Lower leg skin (tissue), 3 donors: ENCODE measurements around the gene MPP1.
A peak's percentile ranks its signal among the peaks of the same experiment; 100 is the strongest.

Experiments used
- CTCF ChIP-seq, 3 donors: fragments of 450-650 bp; IDR thresholded peaks; one replicate each; pipeline ENCODE4 v1.5.1; 2016; ENCODE audit warnings: antibody characterized with exemption in 3 of 3, mild to moderate bottlenecking in 3 of 3, moderate library complexity in 2 of 3
- POLR2A ChIP-seq, 2 donors: fragments of 450-650 bp; IDR thresholded peaks; one replicate each; pipeline ENCODE4 v1.6.1; 2016 to 2017; ENCODE audit warnings: antibody characterized with exemption in 2 of 2, mild to moderate bottlenecking in 1 of 2, moderate library complexity in 1 of 2

DNA sequence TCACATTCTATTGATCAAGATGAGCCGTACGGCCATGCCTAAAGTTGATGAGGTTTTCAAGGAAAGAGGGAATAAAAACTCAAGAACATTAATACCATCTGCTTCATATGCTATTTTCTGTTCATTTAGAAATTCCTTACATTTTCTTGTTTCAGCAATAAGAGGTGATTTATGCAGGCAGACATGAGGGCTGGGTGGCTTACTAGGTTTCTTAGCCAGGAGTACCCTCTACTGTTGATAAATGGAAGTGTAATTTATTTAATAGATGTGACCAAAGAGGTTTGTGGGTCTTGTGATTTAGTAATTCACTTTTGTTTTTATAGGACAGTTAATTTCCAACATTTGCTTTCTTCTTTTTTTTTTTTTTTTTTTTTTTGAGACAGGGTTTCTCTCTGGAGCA is 35.6 kb upstream of the MPP1 start:
- peak in 1 of 3 donors; percentile 25 for TF ChIP-seq CTCF (IDR thresholded peaks at IDR 0.05)
- TF ChIP-seq POLR2A (IDR thresholded peaks at IDR 0.05) = no peak
